ENCODE data around the gene SLC25A23. TPM values are rescaled to one million over a fixed set of nuclear protein-coding genes. Genes with fewer than 3 reads are reported as not detected.
"Not testable (repeated sequence)": the region's sequence is repeated elsewhere in the genome, so short reads cannot be mapped to it uniquely, and the experiment has no call there.

Gene SLC25A23
- total RNA-seq, 2 experiments from 2014 or later, result 10.5 to 10.8 TPM

GRCh38 chr19:6402837-6403608, 56.6 kb downstream of the SLC25A23 start:
- ChIA-PET CTCF (no interaction called here), POLR2A (no interaction called here)
- no peaks in the 10 kb centered on the region for H3K36me3 ChIP-seq (ENCODE audit: insufficient read depth, low read length)
- no peaks in the 10 kb centered on the region for H3K9me3 ChIP-seq (ENCODE audit: control insufficient read depth in 1 of 2, insufficient read depth in 1 of 2, low read length in 2 of 2)
- H3K27me3 Mint-ChIP-seq, result no peaks in the 10 kb centered on the region
- no peak overlapping the region for H3K4me3 Mint-ChIP-seq
- TF ChIP-seq CTCF (IDR thresholded peaks at IDR 0.05), result no peak
- ATAC-seq (ENCODE audit: poor library complexity) (no peak), DNase-seq (no peak)
- no peaks in the 10 kb centered on the region for H3K27me3 ChIP-seq (ENCODE audit: control insufficient read depth in 1 of 2, insufficient read depth in 2 of 2, low read length in 2 of 2)
- H3K9me3 Mint-ChIP-seq, result no peaks in the 10 kb centered on the region
- no peak overlapping the region for H3K27ac ChIP-seq (ENCODE audit: low read depth in 1 of 2, low read length in 2 of 2)
- no peaks in the 10 kb centered on the region for H3K36me3 Mint-ChIP-seq (ENCODE audit: low read depth)
- intact Hi-C loops (cut with DNase I, micrococcal nuclease), result no loop called here
- H3K4me1 Mint-ChIP-seq (ENCODE audit: low read depth), result no peaks in the 10 kb centered on the region
- H3K27ac Mint-ChIP-seq, result no peak overlapping the region
- H3K4me3 ChIP-seq (ENCODE audit: low read length), result no peak overlapping the region
- no peaks in the 10 kb centered on the region for H3K4me1 ChIP-seq (ENCODE audit: insufficient read depth, low read length)

- TF ChIP-seq CTCF (IDR thresholded peaks at IDR 0.05), result no peak
- Histone ChIP-seq H3K27ac (ENCODE audit: low read depth in 1 of 2, low read length in 2 of 2) (no peak overlapping the region), H3K9me3 (ENCODE audit: control insufficient read depth in 1 of 2, insufficient read depth in 1 of 2, low read length in 2 of 2) (no peaks in the 10 kb centered on the region), H3K4me1 (ENCODE audit: insufficient read depth, low read length) (no peaks in the 10 kb centered on the region), H3K36me3 (ENCODE audit: insufficient read depth, low read length) (no peaks in the 10 kb centered on the region), H3K4me3 (ENCODE audit: low read length) (no peak overlapping the region), H3K27me3 (ENCODE audit: control insufficient read depth in 1 of 2, insufficient read depth in 2 of 2, low read length in 2 of 2) (no peaks in the 10 kb centered on the region)
- no peak for ATAC-seq (ENCODE audit: poor library complexity)
- ChIA-PET POLR2A (no interaction called here), CTCF (no interaction called here)
- Mint-ChIP-seq H3K4me1 (ENCODE audit: low read depth) (no peaks in the 10 kb centered on the region), H3K9me3 (no peaks in the 10 kb centered on the region), H3K36me3 (ENCODE audit: low read depth) (no peaks in the 10 kb centered on the region), H3K27me3 (no peaks in the 10 kb centered on the region), H3K4me3 (no peak overlapping the region), H3K27ac (no peak overlapping the region)
- DNase-seq, result no peak
- intact Hi-C loops (cut with DNase I, micrococcal nuclease), result no loop called here
Observed at GRCh38 chr19:6402058-6402457, 57.5 kb downstream of the SLC25A23 start.

GRCh38 chr19:6400062-6400944, 59.3 kb downstream of the SLC25A23 start:
- CTCF ChIA-PET, result interaction anchor here (0.7 kb wide), 1 partner anchor 23 kb away, joined by 3 read pairs; no protein-coding TSS in a partner anchor
- intact Hi-C loops (cut with DNase I, micrococcal nuclease); H3K27me3 ChIP-seq (ENCODE audit: control insufficient read depth in 1 of 2, insufficient read depth in 2 of 2, low read length in 2 of 2); H3K4me3 ChIP-seq (ENCODE audit: low read length); H3K9me3 ChIP-seq (ENCODE audit: control insufficient read depth in 1 of 2, insufficient read depth in 1 of 2, low read length in 2 of 2); H3K27ac Mint-ChIP-seq; H3K4me1 ChIP-seq (ENCODE audit: insufficient read depth, low read length); ATAC-seq (ENCODE audit: poor library complexity); DNase-seq; H3K4me1 Mint-ChIP-seq (ENCODE audit: low read depth); H3K9me3 Mint-ChIP-seq; H3K36me3 ChIP-seq (ENCODE audit: insufficient read depth, low read length); H3K36me3 Mint-ChIP-seq (ENCODE audit: low read depth); H3K27me3 Mint-ChIP-seq; POLR2A ChIA-PET; H3K4me3 Mint-ChIP-seq; H3K27ac ChIP-seq (ENCODE audit: low read depth in 1 of 2, low read length in 2 of 2): not testable (repeated sequence)
